Hepatocyte (in vitro differentiated cells): ENCODE results near the gene GORAB. TPM values are rescaled to one million over a fixed set of nuclear protein-coding genes. Genes with fewer than 3 reads are reported as not detected.

Source experiments
- DNase-seq: peaks from one replicate; pipeline ENCODE4 v3.0.0-alpha.2; 2016; ENCODE audit warnings: low spot score
- H2AFZ ChIP-seq: fragments of 200-600 bp; sonication (generic); 2 replicates; pipeline ENCODE4 v1.6.0; 2016; ENCODE audit warnings: antibody characterized with exemption, mild to moderate bottlenecking
- H3K27ac ChIP-seq: fragments of 200-600 bp; sonication (generic); 2 replicates; pipeline ENCODE4 v1.5.1; 2016; ENCODE audit warnings: mild to moderate bottlenecking
- H3K27me3 ChIP-seq: fragments of 200-600 bp; sonication (generic); 2 replicates; pipeline ENCODE4 v1.6.1; 2016
- H3K36me3 ChIP-seq: fragments of 200-600 bp; sonication (generic); replicated peaks from 2 replicates; pipeline ENCODE4 v1.5.1; 2016; ENCODE audit warnings: low read depth; ENCODE audit not compliant: insufficient read depth
- H3K4me1 ChIP-seq: fragments of 200-600 bp; sonication (generic); 2 replicates; pipeline ENCODE4 v1.5.1; 2016; ENCODE audit warnings: mild to moderate bottlenecking, moderate library complexity; ENCODE audit not compliant: insufficient read depth
- H3K4me2 ChIP-seq: fragments of 200-600 bp; sonication (generic); 2 replicates; pipeline ENCODE4 v1.6.0; 2016
- H3K4me3 ChIP-seq: fragments of 200-600 bp; sonication (generic); 2 replicates; pipeline ENCODE4 v1.5.1; 2016; ENCODE audit warnings: mild to moderate bottlenecking
- H3K79me2 ChIP-seq: fragments of 200-600 bp; sonication (generic); 2 replicates; pipeline ENCODE4 v1.6.0; 2017; ENCODE audit warnings: mild to moderate bottlenecking
- H3K9me2 ChIP-seq: fragments of 200-600 bp; sonication (generic); replicated peaks from 2 replicates; pipeline ENCODE4 v1.6.0; 2017; ENCODE audit warnings: mild to moderate bottlenecking; ENCODE audit not compliant: insufficient read depth
- H3K9me3 ChIP-seq: fragments of 200-600 bp; sonication (generic); 2 replicates; pipeline ENCODE4 v1.5.1; 2016; ENCODE audit warnings: low read depth, mild to moderate bottlenecking
- H4K20me1 ChIP-seq: fragments of 200-600 bp; sonication (generic); 2 replicates; pipeline ENCODE4 v1.6.0; 2016; ENCODE audit warnings: mild to moderate bottlenecking; ENCODE audit not compliant: insufficient read depth, poor library complexity, severe bottlenecking
- EZH2 ChIP-seq: fragments of 200-600 bp; sonication (generic); IDR thresholded peaks from 2 replicates; pipeline ENCODE4 v1.6.1; 2016; ENCODE audit warnings: antibody characterized with exemption, mild to moderate bottlenecking, borderline replicate concordance
- EZH2phosphoT487 ChIP-seq: fragments of 200-600 bp; sonication (generic); IDR thresholded peaks from one replicate; pipeline ENCODE4 v1.6.1; 2018; ENCODE audit warnings: antibody characterized with exemption, mild to moderate bottlenecking, low read depth, moderate library complexity; ENCODE audit not compliant: unreplicated experiment, severe bottlenecking
- WGBS: methylation state at CpG from one replicate; pipeline ENCODE4 v1.1.6; 2016; ENCODE audit warnings: low lambda C conversion rate; ENCODE audit errors: missing lambda C conversion rate; 5-methylcytosine and 5-hydroxymethylcytosine counted together
- polyA plus RNA-seq: library from polyadenylated mRNA; unstranded; fragments of >200 nt; fragmentation: Nextera tagmentation; extraction: Ambion mirVana; gene quantifications from 2 replicates; pipeline ENCODE4 v1.2.1, GENCODE V29; 2016
- total RNA-seq: library from RNA; depleted of rRNA; stranded (reverse); fragments of >200 nt; gene quantifications from 2 replicates; pipeline ENCODE4 v1.2.3, GENCODE V29; 2014
- TF ChIP-seq, protein P1 (sequence below): fragments of 200-600 bp; sonication (generic); IDR thresholded peaks from 2 replicates; pipeline ENCODE4 v1.5.1; 2016; ENCODE audit warnings: antibody characterized with exemption, mild to moderate bottlenecking; ENCODE audit not compliant: poor library complexity

Gene GORAB
- total and polyA plus RNA-seq, 2 experiments from 2014 or later = 10.9 to 13.7 TPM

DNA sequence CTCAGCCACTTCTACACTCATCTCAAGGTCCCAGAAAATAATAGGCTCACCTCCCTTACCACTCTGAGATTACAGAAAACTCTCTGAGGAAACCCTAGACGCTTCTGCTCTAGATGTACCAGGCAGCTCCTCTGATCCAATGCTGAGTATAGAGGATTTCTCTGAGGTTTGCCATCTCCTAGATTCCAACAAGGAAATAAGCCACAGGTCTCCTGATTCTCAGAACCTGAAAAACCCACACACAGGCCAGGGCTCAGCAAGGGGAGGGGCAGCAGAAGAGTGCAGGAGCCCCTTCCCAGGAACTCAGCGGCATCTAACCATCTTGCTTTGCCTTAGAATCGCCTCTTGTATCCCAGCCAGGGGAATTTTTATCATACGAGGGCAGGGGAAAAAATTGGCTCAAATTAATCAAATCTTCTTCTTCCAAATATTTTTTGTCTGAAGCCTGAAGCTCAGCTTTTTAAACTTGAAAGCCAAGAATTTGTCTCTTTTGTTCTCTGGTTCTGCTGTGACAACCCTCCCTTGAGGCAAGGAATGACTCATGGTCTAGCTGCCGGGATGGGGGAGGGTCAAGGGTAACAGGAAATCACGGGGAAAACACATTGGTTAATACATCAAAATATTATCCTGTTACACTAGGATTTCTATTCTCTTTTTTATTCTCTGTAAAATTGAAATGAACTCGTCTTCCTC is 30.8 kb downstream of the GORAB start:
- peak overlapping the region; percentile 1 for H2AFZ ChIP-seq
- H3K79me2 ChIP-seq = no peaks in the 10 kb centered on the region
- peak; percentile 68 for DNase-seq
- no peaks in the 10 kb centered on the region for H3K9me2 ChIP-seq
- H3K4me1 ChIP-seq = peaks cover 6% of the 10 kb centered on the region
- no peaks in the 10 kb centered on the region for H3K9me3 ChIP-seq
- 45% methylated on average over 7 of the region's 7 CpGs for WGBS
- TF ChIP-seq EZH2 (no peak), EZH2phosphoT487 (no peak)
- TF ChIP-seq, protein P1, sequence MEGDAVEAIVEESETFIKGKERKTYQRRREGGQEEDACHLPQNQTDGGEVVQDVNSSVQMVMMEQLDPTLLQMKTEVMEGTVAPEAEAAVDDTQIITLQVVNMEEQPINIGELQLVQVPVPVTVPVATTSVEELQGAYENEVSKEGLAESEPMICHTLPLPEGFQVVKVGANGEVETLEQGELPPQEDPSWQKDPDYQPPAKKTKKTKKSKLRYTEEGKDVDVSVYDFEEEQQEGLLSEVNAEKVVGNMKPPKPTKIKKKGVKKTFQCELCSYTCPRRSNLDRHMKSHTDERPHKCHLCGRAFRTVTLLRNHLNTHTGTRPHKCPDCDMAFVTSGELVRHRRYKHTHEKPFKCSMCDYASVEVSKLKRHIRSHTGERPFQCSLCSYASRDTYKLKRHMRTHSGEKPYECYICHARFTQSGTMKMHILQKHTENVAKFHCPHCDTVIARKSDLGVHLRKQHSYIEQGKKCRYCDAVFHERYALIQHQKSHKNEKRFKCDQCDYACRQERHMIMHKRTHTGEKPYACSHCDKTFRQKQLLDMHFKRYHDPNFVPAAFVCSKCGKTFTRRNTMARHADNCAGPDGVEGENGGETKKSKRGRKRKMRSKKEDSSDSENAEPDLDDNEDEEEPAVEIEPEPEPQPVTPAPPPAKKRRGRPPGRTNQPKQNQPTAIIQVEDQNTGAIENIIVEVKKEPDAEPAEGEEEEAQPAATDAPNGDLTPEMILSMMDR = no peak
- H3K4me3 ChIP-seq = no peak overlapping the region
- H4K20me1 ChIP-seq = no peaks in the 10 kb centered on the region
- peak overlapping the region; percentile 51 for H3K27ac ChIP-seq
- peak overlapping the region; percentile 42 for H3K4me2 ChIP-seq
- no peaks in the 10 kb centered on the region for H3K27me3 ChIP-seq
- H3K36me3 ChIP-seq = no peaks in the 10 kb centered on the region

DNA sequence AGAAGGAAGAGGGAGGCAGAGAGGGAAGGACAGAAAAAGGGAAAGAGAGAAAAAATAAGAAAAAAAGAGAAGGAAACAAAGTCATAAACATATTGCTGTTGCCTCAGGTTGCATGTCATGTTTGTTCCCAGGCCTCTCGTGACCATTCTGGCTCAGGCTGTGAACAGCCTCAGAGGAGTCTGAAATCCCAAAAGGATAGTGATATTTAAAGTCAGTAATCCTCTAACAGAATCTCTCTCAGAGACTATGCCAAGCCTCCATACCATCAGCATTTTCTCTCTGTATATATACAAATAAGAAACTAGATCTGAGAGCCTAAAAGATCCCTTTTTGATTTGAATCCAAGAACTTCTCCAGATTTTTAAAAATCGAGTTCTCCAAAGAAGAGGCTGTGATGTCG is 35.2 kb downstream of the GORAB start:
- H3K4me3 ChIP-seq = no peak overlapping the region
- no peaks in the 10 kb centered on the region for H3K27me3 ChIP-seq
- no peak overlapping the region for H2AFZ ChIP-seq
- 68% methylated on average over 3 of the region's 3 CpGs for WGBS
- H3K27ac ChIP-seq = no peak overlapping the region
- peaks cover 6% of the 10 kb centered on the region for H3K4me1 ChIP-seq
- H3K9me2 ChIP-seq = no peaks in the 10 kb centered on the region
- no peaks in the 10 kb centered on the region for H3K79me2 ChIP-seq
- no peak for DNase-seq
- no peaks in the 10 kb centered on the region for H3K36me3 ChIP-seq
- TF ChIP-seq, protein P1 = no peak
- TF ChIP-seq EZH2 (no peak), EZH2phosphoT487 (no peak)
- H3K9me3 ChIP-seq = no peaks in the 10 kb centered on the region
- no peak overlapping the region for H3K4me2 ChIP-seq
- no peaks in the 10 kb centered on the region for H4K20me1 ChIP-seq

DNA sequence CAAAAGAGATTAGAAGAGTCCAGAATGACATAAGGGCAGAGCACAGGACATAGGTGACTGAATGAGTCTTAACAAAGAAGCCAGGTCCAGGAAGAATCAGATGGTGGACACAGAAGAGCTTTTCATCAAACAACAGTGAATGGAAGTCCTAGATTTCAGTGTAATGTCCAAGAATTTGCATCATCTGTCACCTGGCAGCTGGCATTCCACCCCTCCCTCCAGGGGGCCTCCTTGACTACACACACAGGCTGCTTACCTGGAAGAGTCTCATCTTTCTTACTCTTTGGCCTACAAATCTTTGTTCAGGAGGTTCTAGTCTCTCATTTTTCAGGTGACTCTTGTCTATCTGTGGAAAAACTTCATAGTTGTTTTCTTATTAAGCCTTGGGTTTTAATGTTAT is 36.2 kb downstream of the GORAB start:
- H3K9me3 ChIP-seq = no peaks in the 10 kb centered on the region
- H3K4me2 ChIP-seq = no peak overlapping the region
- no peak overlapping the region for H3K27ac ChIP-seq
- no peaks in the 10 kb centered on the region for H3K4me1 ChIP-seq
- H3K4me3 ChIP-seq = no peak overlapping the region
- H3K79me2 ChIP-seq = no peaks in the 10 kb centered on the region
- H2AFZ ChIP-seq = no peak overlapping the region
- DNase-seq = no peak
- no peaks in the 10 kb centered on the region for H3K27me3 ChIP-seq
- H4K20me1 ChIP-seq = no peaks in the 10 kb centered on the region
- H3K9me2 ChIP-seq = no peaks in the 10 kb centered on the region
- TF ChIP-seq, protein P1 = no peak
- TF ChIP-seq EZH2 = no peak
- TF ChIP-seq EZH2phosphoT487 = no peak
- H3K36me3 ChIP-seq = no peaks in the 10 kb centered on the region

DNA sequence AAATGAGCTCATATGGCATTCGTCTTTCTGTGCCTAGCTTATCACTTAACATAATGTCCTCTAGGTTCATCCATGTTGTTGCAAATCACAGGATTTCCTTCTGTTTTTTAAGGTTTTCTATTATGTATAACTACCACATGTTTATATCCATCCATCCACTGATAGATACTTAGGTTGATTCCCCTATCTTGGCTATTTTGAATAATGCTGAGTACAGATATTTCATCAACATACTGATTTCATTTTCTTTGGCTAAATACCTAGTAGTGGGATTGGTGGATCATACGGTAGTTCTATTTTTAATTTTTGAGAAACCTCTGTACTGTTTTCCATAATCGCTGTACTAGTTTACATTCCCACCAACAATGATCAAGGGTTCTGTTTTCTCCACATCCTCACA is 45.0 kb downstream of the GORAB start:
- WGBS = 91% methylated on average over 3 of the region's 3 CpGs
- Histone ChIP-seq H3K27ac (no peak overlapping the region), H3K4me1 (no peaks in the 10 kb centered on the region), H3K9me3 (no peaks in the 10 kb centered on the region), H3K4me2 (no peak overlapping the region), H3K9me2 (no peaks in the 10 kb centered on the region), H3K79me2 (no peaks in the 10 kb centered on the region), H3K36me3 (no peaks in the 10 kb centered on the region), H2AFZ (no peak overlapping the region), H3K27me3 (no peaks in the 10 kb centered on the region), H3K4me3 (no peak overlapping the region), H4K20me1 (no peaks in the 10 kb centered on the region)
- TF ChIP-seq, protein P1 = no peak
- TF ChIP-seq EZH2 (no peak), EZH2phosphoT487 (no peak)
- no peak for DNase-seq
